MM.1S (cell line): ENCODE results near the gene HMX1.

ENCODE experiments used
- DNase-seq: peaks from one replicate; pipeline ENCODE4 v3.0.0-alpha.2; 2015
- H2AFZ ChIP-seq: fragments of 300-600 bp; sonication (generic); 2 replicates; pipeline ENCODE4 v1.6.0; 2016; ENCODE audit warnings: antibody characterized with exemption, low read length
- H3F3A ChIP-seq: fragments of 300-600 bp; sonication (generic); 2 replicates; pipeline ENCODE4 v1.6.1; 2016; ENCODE audit warnings: mild to moderate bottlenecking, antibody characterized with exemption, low read length, moderate library complexity, mixed read lengths; ENCODE audit not compliant: insufficient read depth
- H3K27ac ChIP-seq: fragments of 300-600 bp; sonication (generic); 2 replicates; pipeline ENCODE4 v1.5.1; 2016; ENCODE audit warnings: mild to moderate bottlenecking, low read length
- H3K27me3 ChIP-seq: fragments of 300-600 bp; sonication (generic); replicated peaks from 2 replicates; pipeline ENCODE4 v1.6.0; 2016; ENCODE audit warnings: low read length; ENCODE audit not compliant: insufficient read depth
- H3K36me3 ChIP-seq: fragments of 300-600 bp; sonication (generic); replicated peaks from 2 replicates; pipeline ENCODE4 v1.6.1; 2016; ENCODE audit warnings: mild to moderate bottlenecking, low read length, mixed read lengths; ENCODE audit not compliant: insufficient read depth
- H3K4me1 ChIP-seq: fragments of 300-600 bp; sonication (generic); 2 replicates; pipeline ENCODE4 v1.6.1; 2016; ENCODE audit warnings: low read length, mixed read lengths
- H3K4me2 ChIP-seq: fragments of 300-600 bp; sonication (generic); 2 replicates; pipeline ENCODE4 v1.6.0; 2016; ENCODE audit warnings: low read depth, low read length
- H3K4me3 ChIP-seq: fragments of 300-600 bp; sonication (generic); 2 replicates; pipeline ENCODE4 v1.5.1; 2016; ENCODE audit warnings: low read length, mixed read lengths
- H3K79me2 ChIP-seq: fragments of 300-600 bp; sonication (generic); 2 replicates; pipeline ENCODE4 v1.6.1; 2016; ENCODE audit warnings: mixed run types, low read length, mixed read lengths
- H3K9ac ChIP-seq: fragments of 300-600 bp; sonication (generic); 2 replicates; pipeline ENCODE4 v1.6.1; 2016; ENCODE audit warnings: low read length, mixed read lengths
- H3K9me2 ChIP-seq: fragments of 300-600 bp; sonication (generic); replicated peaks from 2 replicates; pipeline ENCODE4 v1.6.1; 2016; ENCODE audit warnings: mild to moderate bottlenecking, low read length, mixed read lengths; ENCODE audit not compliant: insufficient read depth
- H3K9me3 ChIP-seq: fragments of 300-600 bp; sonication (generic); replicated peaks from 2 replicates; pipeline ENCODE4 v1.6.1; 2016; ENCODE audit warnings: mild to moderate bottlenecking, low read length, mixed read lengths; ENCODE audit not compliant: insufficient read depth
- H4K20me1 ChIP-seq: fragments of 300-600 bp; sonication (generic); 2 replicates; pipeline ENCODE4 v1.6.1; 2016; ENCODE audit warnings: mild to moderate bottlenecking, low read length, moderate library complexity, mixed read lengths; ENCODE audit not compliant: insufficient read depth
- EZH2 ChIP-seq: fragments of 300-600 bp; sonication (generic); optimal IDR thresholded peaks from 2 replicates; pipeline ENCODE3; 2017; ENCODE audit warnings: low read depth, mild to moderate bottlenecking, antibody characterized with exemption, low read length, mixed read lengths
- EZH2phosphoT487 ChIP-seq: fragments of 300-600 bp; sonication (generic); IDR thresholded peaks from 2 replicates; pipeline ENCODE4 v1.6.1; 2018; ENCODE audit warnings: antibody characterized with exemption, low read length
- TF ChIP-seq, protein P1 (sequence below): fragments of 300-600 bp; sonication (generic); IDR thresholded peaks from 2 replicates; pipeline ENCODE4 v1.5.1; 2016; ENCODE audit warnings: antibody characterized with exemption, low read length, mixed read lengths

HMX1 gene

GRCh38 chr4:8862800-8863685, 8.6 kb downstream of the HMX1 start:
- TF ChIP-seq, protein P1, sequence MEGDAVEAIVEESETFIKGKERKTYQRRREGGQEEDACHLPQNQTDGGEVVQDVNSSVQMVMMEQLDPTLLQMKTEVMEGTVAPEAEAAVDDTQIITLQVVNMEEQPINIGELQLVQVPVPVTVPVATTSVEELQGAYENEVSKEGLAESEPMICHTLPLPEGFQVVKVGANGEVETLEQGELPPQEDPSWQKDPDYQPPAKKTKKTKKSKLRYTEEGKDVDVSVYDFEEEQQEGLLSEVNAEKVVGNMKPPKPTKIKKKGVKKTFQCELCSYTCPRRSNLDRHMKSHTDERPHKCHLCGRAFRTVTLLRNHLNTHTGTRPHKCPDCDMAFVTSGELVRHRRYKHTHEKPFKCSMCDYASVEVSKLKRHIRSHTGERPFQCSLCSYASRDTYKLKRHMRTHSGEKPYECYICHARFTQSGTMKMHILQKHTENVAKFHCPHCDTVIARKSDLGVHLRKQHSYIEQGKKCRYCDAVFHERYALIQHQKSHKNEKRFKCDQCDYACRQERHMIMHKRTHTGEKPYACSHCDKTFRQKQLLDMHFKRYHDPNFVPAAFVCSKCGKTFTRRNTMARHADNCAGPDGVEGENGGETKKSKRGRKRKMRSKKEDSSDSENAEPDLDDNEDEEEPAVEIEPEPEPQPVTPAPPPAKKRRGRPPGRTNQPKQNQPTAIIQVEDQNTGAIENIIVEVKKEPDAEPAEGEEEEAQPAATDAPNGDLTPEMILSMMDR = no peak
- no peak for TF ChIP-seq EZH2phosphoT487
- no peak for TF ChIP-seq EZH2
- H3K4me3 ChIP-seq = no peak overlapping the region
- no peaks in the 10 kb centered on the region for H3F3A ChIP-seq

DNA sequence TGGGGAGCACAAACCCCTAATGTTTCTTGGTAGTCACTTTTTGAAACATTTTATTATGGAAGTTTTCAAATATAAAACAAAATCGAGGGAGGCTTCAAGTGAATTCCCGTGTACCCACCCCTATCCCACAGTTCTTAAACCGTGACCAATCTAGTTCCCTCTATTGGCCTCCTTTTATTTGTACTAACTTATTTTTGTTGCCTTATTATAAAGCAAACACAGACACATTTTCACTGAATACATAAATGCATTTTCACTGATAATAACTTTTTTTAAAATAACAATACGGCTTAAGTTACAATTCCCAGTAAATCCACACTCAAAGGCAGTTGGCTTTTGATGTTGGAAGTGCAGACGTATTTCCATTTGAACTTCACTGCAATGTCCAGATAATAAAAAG, 9.3 kb downstream of the HMX1 start:
- H3K4me2 ChIP-seq = no peak overlapping the region
- no peak overlapping the region for H3K9ac ChIP-seq
- no peaks in the 10 kb centered on the region for H3K9me2 ChIP-seq
- no peak for DNase-seq
- no peak overlapping the region for H3K4me3 ChIP-seq
- H3K4me1 ChIP-seq = no peaks in the 10 kb centered on the region
- H3F3A ChIP-seq = no peaks in the 10 kb centered on the region
- no peak overlapping the region for H3K27ac ChIP-seq
- H2AFZ ChIP-seq = no peak overlapping the region
- no peaks in the 10 kb centered on the region for H3K79me2 ChIP-seq
- TF ChIP-seq EZH2phosphoT487 (no peak), EZH2 (no peak)
- TF ChIP-seq, protein P1 = no peak
- no peaks in the 10 kb centered on the region for H4K20me1 ChIP-seq
- peaks cover 97% of the 10 kb centered on the region for H3K27me3 ChIP-seq
- H3K36me3 ChIP-seq = no peaks in the 10 kb centered on the region
- H3K9me3 ChIP-seq = no peaks in the 10 kb centered on the region

More at GRCh38 chr4:8862800-8863685, 8.6 kb downstream of the HMX1 start:
- peaks cover 92% of the 10 kb centered on the region for H3K27me3 ChIP-seq
- H3K9me3 ChIP-seq = no peaks in the 10 kb centered on the region
- no peaks in the 10 kb centered on the region for H3K79me2 ChIP-seq
- H3K4me1 ChIP-seq = no peaks in the 10 kb centered on the region
- H4K20me1 ChIP-seq = no peaks in the 10 kb centered on the region
- no peak overlapping the region for H3K9ac ChIP-seq
- no peak overlapping the region for H3K27ac ChIP-seq
- H3K9me2 ChIP-seq = no peaks in the 10 kb centered on the region
- no peak overlapping the region for H3K4me2 ChIP-seq
- H2AFZ ChIP-seq = no peak overlapping the region
- DNase-seq = no peak
- H3K36me3 ChIP-seq = no peaks in the 10 kb centered on the region

- Histone ChIP-seq H3K36me3 (no peaks in the 10 kb centered on the region), H3K4me2 (no peak overlapping the region), H2AFZ (no peak overlapping the region), H3K4me3 (no peak overlapping the region), H4K20me1 (no peaks in the 10 kb centered on the region), H3K9me2 (no peaks in the 10 kb centered on the region), H3K4me1 (no peaks in the 10 kb centered on the region; the same call in 1 of the 2 replicates), H3K27ac (no peak overlapping the region), H3F3A (no peaks in the 10 kb centered on the region), H3K9ac (no peak overlapping the region), H3K79me2 (no peaks in the 10 kb centered on the region), H3K27me3 (peaks cover 97% of the 10 kb centered on the region), H3K9me3 (no peaks in the 10 kb centered on the region)
- TF ChIP-seq EZH2 (no peak), EZH2phosphoT487 (no peak)
- TF ChIP-seq, protein P1 = no peak
- DNase-seq = no peak
Observed at GRCh38 chr4:8861576-8862295, 9.9 kb downstream of the HMX1 start.
